GM10266 (cell line): ENCODE measurements around the gene HEPHL1.

ENCODE experiments used
- DNase-seq: peaks from one replicate; pipeline ENCODE4 v3.0.0; 2012; ENCODE audit errors: extremely low spot score
- TF ChIP-seq, protein P1 (sequence below): IDR thresholded peaks from 2 replicates; pipeline ENCODE4 v1.5.1; 2012; ENCODE audit warnings: mild to moderate bottlenecking, low read depth; ENCODE audit not compliant: control insufficient read depth, insufficient read depth; ENCODE audit errors: missing control alignments

HEPHL1 gene

DNA sequence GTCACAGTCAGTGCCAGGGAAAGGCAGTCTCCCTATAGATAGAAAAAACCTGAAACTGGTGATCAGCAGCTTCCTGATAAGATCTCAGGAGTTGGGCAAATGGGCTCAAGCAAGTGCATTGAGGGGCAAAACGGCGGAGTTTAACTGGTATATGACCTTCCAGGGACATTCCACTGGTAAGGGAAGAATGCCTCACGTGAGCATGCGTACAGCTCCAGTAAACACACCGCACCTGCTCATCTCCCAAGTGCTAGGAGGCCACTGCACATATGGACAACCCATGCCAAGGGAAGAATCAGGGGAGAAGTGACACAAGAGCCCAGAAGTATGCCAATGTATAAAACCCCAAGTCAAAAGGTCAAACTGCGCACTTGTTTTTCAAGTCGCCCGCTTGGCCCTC lies 11.6 kb downstream of the HEPHL1 start:
- TF ChIP-seq, protein P1, sequence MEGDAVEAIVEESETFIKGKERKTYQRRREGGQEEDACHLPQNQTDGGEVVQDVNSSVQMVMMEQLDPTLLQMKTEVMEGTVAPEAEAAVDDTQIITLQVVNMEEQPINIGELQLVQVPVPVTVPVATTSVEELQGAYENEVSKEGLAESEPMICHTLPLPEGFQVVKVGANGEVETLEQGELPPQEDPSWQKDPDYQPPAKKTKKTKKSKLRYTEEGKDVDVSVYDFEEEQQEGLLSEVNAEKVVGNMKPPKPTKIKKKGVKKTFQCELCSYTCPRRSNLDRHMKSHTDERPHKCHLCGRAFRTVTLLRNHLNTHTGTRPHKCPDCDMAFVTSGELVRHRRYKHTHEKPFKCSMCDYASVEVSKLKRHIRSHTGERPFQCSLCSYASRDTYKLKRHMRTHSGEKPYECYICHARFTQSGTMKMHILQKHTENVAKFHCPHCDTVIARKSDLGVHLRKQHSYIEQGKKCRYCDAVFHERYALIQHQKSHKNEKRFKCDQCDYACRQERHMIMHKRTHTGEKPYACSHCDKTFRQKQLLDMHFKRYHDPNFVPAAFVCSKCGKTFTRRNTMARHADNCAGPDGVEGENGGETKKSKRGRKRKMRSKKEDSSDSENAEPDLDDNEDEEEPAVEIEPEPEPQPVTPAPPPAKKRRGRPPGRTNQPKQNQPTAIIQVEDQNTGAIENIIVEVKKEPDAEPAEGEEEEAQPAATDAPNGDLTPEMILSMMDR, result no peak
- DNase-seq, result no peak

DNA sequence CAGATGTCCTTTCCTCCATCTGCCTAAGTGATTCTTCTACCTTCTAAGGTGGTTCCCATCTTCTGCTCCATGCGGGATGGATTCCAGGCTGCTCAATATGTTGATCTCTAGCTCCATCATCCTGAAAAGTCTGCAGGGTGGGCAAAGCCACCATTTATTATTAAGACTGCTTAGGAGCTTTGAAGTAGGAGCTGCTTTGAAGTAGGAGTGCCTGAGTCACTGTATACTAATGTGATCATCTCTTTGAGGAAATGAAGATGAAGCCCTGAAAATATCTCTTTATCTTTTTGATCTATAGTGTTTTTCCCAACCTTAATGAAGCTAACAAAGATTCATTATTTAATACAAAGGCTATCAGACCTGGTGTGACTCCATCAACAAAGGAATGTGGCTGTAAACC lies 13.1 kb downstream of the HEPHL1 start:
- TF ChIP-seq, protein P1, result no peak
- DNase-seq, result no peak

DNA sequence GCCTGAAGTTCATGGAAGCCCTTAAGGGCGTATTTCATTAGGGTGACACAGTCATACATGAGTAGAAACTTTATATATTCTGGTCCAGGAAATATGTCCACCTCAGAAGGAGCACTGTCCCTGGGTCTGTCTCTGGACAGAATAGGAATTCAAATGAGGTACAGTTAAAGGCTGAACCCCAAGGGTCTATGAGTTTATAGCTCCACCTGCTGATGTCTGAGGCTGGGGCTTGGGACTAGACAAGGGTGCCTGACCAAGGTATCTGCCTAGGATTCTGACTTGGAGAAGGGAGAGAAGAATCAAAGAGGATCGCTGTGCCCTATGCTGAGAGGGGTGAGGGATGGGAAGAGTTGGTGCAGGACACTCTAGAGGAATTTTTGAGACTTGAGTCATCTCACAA lies 14.9 kb downstream of the HEPHL1 start:
- TF ChIP-seq, protein P1, result no peak
- no peak for DNase-seq

DNA sequence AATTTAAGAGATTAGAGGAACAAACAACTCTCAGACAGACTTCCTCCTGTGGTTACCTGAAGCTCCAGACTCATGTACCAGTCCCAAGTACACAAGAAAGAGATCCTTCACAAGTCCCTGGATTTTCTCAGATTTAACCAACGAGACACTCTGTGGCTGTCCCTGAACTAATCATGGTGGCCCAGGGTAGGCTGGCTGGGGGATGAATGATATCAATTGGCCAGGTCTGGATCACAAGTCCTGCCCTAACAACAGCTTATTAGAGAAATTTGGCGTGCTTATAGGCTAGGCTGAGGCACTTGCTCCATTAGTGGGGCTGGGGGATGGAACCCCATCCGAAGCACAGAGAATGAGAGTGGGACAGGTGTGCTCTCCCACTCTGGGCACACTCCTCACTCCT lies 22.1 kb downstream of the HEPHL1 start:
- TF ChIP-seq, protein P1, result no peak
- no peak for DNase-seq

DNA sequence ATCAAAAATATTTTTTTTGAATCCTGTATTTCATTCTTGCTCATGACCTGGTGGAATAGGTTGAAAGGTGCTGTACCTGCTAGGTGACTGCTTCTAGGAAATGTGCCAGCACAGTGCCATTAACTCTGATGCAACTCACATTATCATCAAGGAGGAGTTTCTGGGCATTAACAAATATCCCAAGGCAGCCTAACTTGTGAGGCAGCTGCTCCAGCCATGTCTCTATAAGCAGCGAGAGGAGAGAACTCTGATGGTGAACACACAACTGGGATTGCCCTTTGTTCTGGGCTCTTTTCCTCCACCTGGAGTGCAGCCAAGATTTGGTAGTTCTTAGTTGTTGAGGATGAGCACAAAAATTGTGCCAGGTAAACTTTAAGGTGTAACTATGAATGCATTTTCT lies 25.6 kb downstream of the HEPHL1 start:
- TF ChIP-seq, protein P1, result no peak
- no peak for DNase-seq

DNA sequence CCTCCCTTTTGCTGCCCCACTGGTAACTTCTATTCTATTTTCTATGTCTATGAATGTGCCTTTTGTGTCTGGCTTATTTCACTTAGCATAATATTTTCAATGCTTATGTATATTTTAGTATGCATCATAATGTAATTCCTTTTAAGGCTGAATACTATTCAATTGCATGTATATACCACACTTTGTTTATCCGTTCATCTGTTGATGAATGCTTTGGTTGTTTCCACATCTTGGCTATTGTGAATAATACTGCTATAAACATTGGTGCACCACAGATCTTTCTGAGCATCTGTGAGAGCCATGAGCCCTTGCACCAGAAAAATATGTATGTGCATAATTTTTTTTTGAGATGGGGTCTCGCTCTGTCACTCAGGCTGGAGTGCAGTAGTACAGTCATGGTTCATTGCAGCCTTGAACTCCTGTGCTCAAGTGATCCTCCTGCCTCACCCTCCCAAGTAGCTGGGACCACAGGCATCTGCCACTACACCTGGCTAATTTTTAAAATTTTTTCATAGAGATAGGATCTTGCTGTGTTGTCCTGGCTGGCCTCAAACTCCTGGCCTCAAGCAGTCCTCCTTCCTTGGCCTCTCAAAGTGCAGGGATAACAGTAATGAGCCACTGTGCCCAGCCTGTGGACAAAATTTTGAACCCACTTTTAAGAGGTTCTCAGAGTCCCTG lies 27.0 kb downstream of the HEPHL1 start:
- DNase-seq, result no peak
- TF ChIP-seq, protein P1, result no peak

GRCh38 chr11:94049351-94049750 lies 28.2 kb downstream of the HEPHL1 start:
- TF ChIP-seq, protein P1, result no peak

More at GRCh38 chr11:94049351-94049750, 28.2 kb downstream of the HEPHL1 start:
- DNase-seq, result no peak
